ENCODE data around the gene APCDD1L. TPM values are rescaled to one million over a fixed set of nuclear protein-coding genes. Genes with fewer than 3 reads are reported as not detected.
A peak's percentile ranks its signal among the peaks of the same experiment; 100 is the strongest.

The APCDD1L gene
- total and polyA plus RNA-seq, 2 experiments from 2014 or later, result 16.6 to 25.6 TPM

- Histone ChIP-seq H3K4me1 (ENCODE audit: insufficient read depth) (no peaks in the 10 kb centered on the region), H3K9me3 (ENCODE audit: low read depth) (no peaks in the 10 kb centered on the region), H3K4me2 (ENCODE audit: unreplicated experiment) (no peak overlapping the region), H3K4me3 (no peak overlapping the region), H3K79me2 (ENCODE audit: insufficient read depth) (no peaks in the 10 kb centered on the region), H3K36me3 (ENCODE audit: low read depth) (no peaks in the 10 kb centered on the region), H3K27ac (no peak overlapping the region), H4K20me1 (ENCODE audit: insufficient read depth) (no peaks in the 10 kb centered on the region), H3K9ac (no peak overlapping the region), H2AFZ (no peak overlapping the region), H3K9me2 (ENCODE audit: insufficient read depth) (no peaks in the 10 kb centered on the region), H3F3A (ENCODE audit: insufficient read depth) (no peaks in the 10 kb centered on the region), H3K27me3 (replicated peaks; ENCODE audit: insufficient read depth) (no peaks in the 10 kb centered on the region)
- DNase-seq, result no peak
- TF ChIP-seq EZH2phosphoT487 (IDR thresholded peaks at IDR 0.05; ENCODE audit: insufficient read depth, low read depth), result no peak
- TF ChIP-seq EZH2 (IDR thresholded peaks at IDR 0.05; ENCODE audit: insufficient read depth, poor library complexity, severe bottlenecking), result no peak
- in situ Hi-C loops (cut with MboI), result no loop called here
- WGBS, 2 experiments (ENCODE audit: low coverage in 1 of 2, low lambda C conversion rate in 2 of 2, missing lambda C conversion rate in 2 of 2), result 85 to 87% methylated on average over 13 of the region's 13 CpGs
Observed at GRCh38 chr20:58473453-58474425, 41.5 kb downstream of the APCDD1L start.

DNA sequence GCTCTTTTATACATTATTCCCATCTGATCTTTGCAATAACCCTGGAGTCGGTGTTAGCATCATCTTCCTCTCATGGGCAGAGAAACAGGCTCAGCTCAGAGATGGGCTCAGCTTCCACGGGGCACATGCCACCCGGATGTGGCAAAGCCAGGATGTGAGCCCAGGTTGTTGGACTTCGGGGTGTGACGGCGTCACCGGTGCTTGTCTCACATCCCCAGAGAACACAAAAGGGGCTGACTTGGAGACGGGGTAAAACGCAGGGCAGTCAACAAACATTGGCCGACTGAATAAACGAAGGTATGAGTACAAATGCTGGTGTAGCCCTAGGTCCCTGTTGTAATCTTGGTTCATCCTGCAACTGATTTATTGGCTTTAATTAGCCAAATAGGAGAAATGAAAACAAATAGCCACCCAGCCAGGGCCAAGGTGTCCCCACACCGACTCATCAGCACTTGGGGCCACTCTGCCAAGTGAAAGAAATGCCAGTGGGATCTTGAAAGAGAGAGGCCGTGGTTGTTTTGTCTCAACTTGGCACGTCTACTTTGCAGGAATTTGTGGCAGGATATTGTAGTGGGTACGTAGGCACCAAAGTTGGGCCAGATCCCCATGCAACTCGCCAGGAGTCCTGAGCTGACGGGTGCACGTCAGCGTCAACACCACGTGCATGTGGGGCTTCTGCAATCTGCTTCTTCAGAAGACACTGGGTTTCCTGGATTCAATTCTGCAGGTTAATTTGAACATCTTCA is 42.8 kb downstream of the APCDD1L start:
- Histone ChIP-seq H3K4me3 (no peak overlapping the region), H3K79me2 (ENCODE audit: insufficient read depth) (no peaks in the 10 kb centered on the region), H3K27ac (no peak overlapping the region), H3K4me2 (ENCODE audit: unreplicated experiment) (no peak overlapping the region), H4K20me1 (ENCODE audit: insufficient read depth) (no peaks in the 10 kb centered on the region), H3K4me1 (ENCODE audit: insufficient read depth) (no peaks in the 10 kb centered on the region), H3K9ac (no peak overlapping the region), H3K9me2 (ENCODE audit: insufficient read depth) (no peaks in the 10 kb centered on the region), H2AFZ (no peak overlapping the region), H3K9me3 (ENCODE audit: low read depth) (no peaks in the 10 kb centered on the region), H3K36me3 (ENCODE audit: low read depth) (no peaks in the 10 kb centered on the region), H3F3A (ENCODE audit: insufficient read depth) (no peaks in the 10 kb centered on the region), H3K27me3 (replicated peaks; ENCODE audit: insufficient read depth) (no peaks in the 10 kb centered on the region)
- no peak for DNase-seq
- TF ChIP-seq EZH2 (IDR thresholded peaks at IDR 0.05; ENCODE audit: insufficient read depth, poor library complexity, severe bottlenecking) (no peak), EZH2phosphoT487 (IDR thresholded peaks at IDR 0.05; ENCODE audit: insufficient read depth, low read depth) (no peak)
- in situ Hi-C loops (cut with MboI), result no loop called here
- 81 to 83% methylated on average over 20 of the region's 20 CpGs for WGBS, 2 experiments (ENCODE audit: low coverage in 1 of 2, low lambda C conversion rate in 2 of 2, missing lambda C conversion rate in 2 of 2)

GRCh38 chr20:58471193-58472164 is 43.7 kb downstream of the APCDD1L start:
- Histone ChIP-seq H2AFZ (no peak overlapping the region), H3K9me2 (ENCODE audit: insufficient read depth) (no peaks in the 10 kb centered on the region), H3K4me3 (no peak overlapping the region), H3K36me3 (ENCODE audit: low read depth) (no peaks in the 10 kb centered on the region), H3K4me2 (ENCODE audit: unreplicated experiment) (no peak overlapping the region), H3K79me2 (ENCODE audit: insufficient read depth) (no peaks in the 10 kb centered on the region), H3K4me1 (ENCODE audit: insufficient read depth) (no peaks in the 10 kb centered on the region), H3K27me3 (replicated peaks; ENCODE audit: insufficient read depth) (no peaks in the 10 kb centered on the region), H3F3A (ENCODE audit: insufficient read depth) (no peaks in the 10 kb centered on the region), H3K9ac (no peak overlapping the region), H3K27ac (no peak overlapping the region), H4K20me1 (ENCODE audit: insufficient read depth) (no peaks in the 10 kb centered on the region), H3K9me3 (ENCODE audit: low read depth) (no peaks in the 10 kb centered on the region)
- in situ Hi-C loops (cut with MboI), result no loop called here
- 42 to 46% methylated on average over 25 of the region's 26 CpGs for WGBS, 2 experiments (ENCODE audit: low coverage in 1 of 2, low lambda C conversion rate in 2 of 2, missing lambda C conversion rate in 2 of 2)
- peak; percentile 6 for DNase-seq
- no peak for TF ChIP-seq EZH2phosphoT487 (IDR thresholded peaks at IDR 0.05; ENCODE audit: insufficient read depth, low read depth)
- TF ChIP-seq EZH2 (IDR thresholded peaks at IDR 0.05; ENCODE audit: insufficient read depth, poor library complexity, severe bottlenecking), result no peak
